ENCODE data around the gene NID2.

GRCh38 chr14:52076334-52076733 lies 7.5 kb upstream of the NID2 start:
- TF ChIP-seq ZNF274 (IDR thresholded peaks at IDR 0.05; ENCODE audit: low read depth, low read length) (no peak), YY1 (IDR thresholded peaks at IDR 0.05; ENCODE audit: insufficient read depth, insufficient read length) (no peak)
